ENCODE results near the gene ATPAF1. TPM values are rescaled to one million over a fixed set of nuclear protein-coding genes. Genes with fewer than 3 reads are reported as not detected.

The ATPAF1 gene
- polyA plus RNA-seq, 1 of the 3 experiments (the other 2 are of a cell fraction): 39.9 TPM

GRCh38 chr1:46643368-46643775 is 24.8 kb downstream of the ATPAF1 start:
- H3K27ac ChIP-seq (ENCODE audit: low read depth in 2 of 2, low read length in 1 of 2): peak overlapping the region; percentile 45 to 66; a peak in 3 of 4 replicates
- H3K4me3 ChIP-seq (ENCODE audit: low read depth in 2 of 2, low read length in 1 of 2): no peak overlapping the region
- no peaks in the 10 kb centered on the region for H4K20me1 ChIP-seq (ENCODE audit: insufficient read depth)
- H3K27me3 ChIP-seq (ENCODE audit: insufficient read depth): no peaks in the 10 kb centered on the region
- peaks cover 3 to 7% of the 10 kb centered on the region in 2 experiments for H3K4me1 ChIP-seq (ENCODE audit: control insufficient read depth in 1 of 2, insufficient read depth in 2 of 2, low read depth in 1 of 2, low read length in 1 of 2)
- CTCF ChIA-PET: interaction anchor here (1.1 kb wide), 1 partner anchor 11 kb away, joined by 4 read pairs; no protein-coding TSS in a partner anchor
- H3K9ac ChIP-seq: no peak overlapping the region
- no peak overlapping the region for H2AFZ ChIP-seq (ENCODE audit: low read depth)
- no peak for DNase-seq
- H3K9me3 ChIP-seq: no peaks in the 10 kb centered on the region
- H3K79me2 ChIP-seq (ENCODE audit: insufficient read depth): no peaks in the 10 kb centered on the region
- POLR2A ChIA-PET: no interaction called here
- H3F3A ChIP-seq (replicated peaks; ENCODE audit: insufficient read depth): peaks cover 23% of the 10 kb centered on the region
- peak overlapping the region; percentile 45; the same call in 1 of the 2 replicates for H3K4me2 ChIP-seq
- H3K9me2 ChIP-seq: no peaks in the 10 kb centered on the region
- peaks cover 9 to 20% of the 10 kb centered on the region in 2 experiments for H3K36me3 ChIP-seq (replicated peaks in 1 of 2; ENCODE audit: control insufficient read depth in 1 of 2, insufficient read depth in 2 of 2, low read length in 1 of 2)
- TF ChIP-seq FOXM1 (IDR thresholded peaks at IDR 0.05; ENCODE audit: low read depth) (no peak), RFX5 (IDR thresholded peaks at IDR 0.05; ENCODE audit: low read length) (no peak), YY1 (IDR thresholded peaks at IDR 0.05; ENCODE audit: low read depth) (no peak), EP300 (IDR thresholded peaks at IDR 0.05; ENCODE audit: borderline replicate concordance in 1 of 2, low read depth in 1 of 2, low read length in 1 of 2) (peak; percentile 29 to 59; a peak in 2 of 4 replicates), RXRA (IDR thresholded peaks at IDR 0.05; ENCODE audit: borderline replicate concordance, low read depth) (peak; percentile 59; the same call in 1 of the 2 replicates), ELF1 (IDR thresholded peaks at IDR 0.05) (no peak), MEF2A (IDR thresholded peaks at IDR 0.05; ENCODE audit: borderline replicate concordance, low read depth) (no peak), EZH2phosphoT487 (IDR thresholded peaks at IDR 0.05; ENCODE audit: borderline replicate concordance, low read depth) (no peak), ZBTB33 (IDR thresholded peaks at IDR 0.05; ENCODE audit: borderline replicate concordance, low read depth) (peak; percentile 23; the same call in 1 of the 2 replicates), FOXJ3 (CRISPR knock-in tag; IDR thresholded peaks at IDR 0.05) (no peak), IRF3 (IDR thresholded peaks at IDR 0.05; ENCODE audit: low read depth, low read length) (no peak), NFIC (IDR thresholded peaks at IDR 0.05; ENCODE audit: borderline replicate concordance) (peak; percentile 89), TEAD4 (IDR thresholded peaks at IDR 0.05; ENCODE audit: borderline replicate concordance, insufficient read depth) (peak; percentile 64; the same call in 1 of the 2 replicates), JUND (IDR thresholded peaks at IDR 0.05) (peak; percentile 77), POLR2AphosphoS5 (IDR thresholded peaks at IDR 0.05; ENCODE audit: low read depth, low read length) (peak; percentile 49; the same call in 1 of the 2 replicates), FOSL2 (IDR thresholded peaks at IDR 0.05; ENCODE audit: borderline replicate concordance, low read depth) (peak; percentile 80; the same call in 1 of the 2 replicates), RAD21 (IDR thresholded peaks at IDR 0.05; ENCODE audit: low read length) (no peak), MXI1 (IDR thresholded peaks at IDR 0.05; ENCODE audit: low read depth, low read length) (no peak), CHD2 (IDR thresholded peaks at IDR 0.05; ENCODE audit: low read length, partially characterized antibody) (no peak), USF2 (IDR thresholded peaks at IDR 0.05; ENCODE audit: borderline replicate concordance, low read depth, low read length) (no peak), MAX (IDR thresholded peaks at IDR 0.05; ENCODE audit: low read depth) (peak; percentile 67), RCOR1 (IDR thresholded peaks at IDR 0.05; ENCODE audit: low read length) (no peak), TCF12 (IDR thresholded peaks at IDR 0.05) (peak; percentile 80), TAF1 (IDR thresholded peaks at IDR 0.05; ENCODE audit: borderline replicate concordance, low read depth, low read length) (no peak)
- TF ChIP-seq, protein P1, sequence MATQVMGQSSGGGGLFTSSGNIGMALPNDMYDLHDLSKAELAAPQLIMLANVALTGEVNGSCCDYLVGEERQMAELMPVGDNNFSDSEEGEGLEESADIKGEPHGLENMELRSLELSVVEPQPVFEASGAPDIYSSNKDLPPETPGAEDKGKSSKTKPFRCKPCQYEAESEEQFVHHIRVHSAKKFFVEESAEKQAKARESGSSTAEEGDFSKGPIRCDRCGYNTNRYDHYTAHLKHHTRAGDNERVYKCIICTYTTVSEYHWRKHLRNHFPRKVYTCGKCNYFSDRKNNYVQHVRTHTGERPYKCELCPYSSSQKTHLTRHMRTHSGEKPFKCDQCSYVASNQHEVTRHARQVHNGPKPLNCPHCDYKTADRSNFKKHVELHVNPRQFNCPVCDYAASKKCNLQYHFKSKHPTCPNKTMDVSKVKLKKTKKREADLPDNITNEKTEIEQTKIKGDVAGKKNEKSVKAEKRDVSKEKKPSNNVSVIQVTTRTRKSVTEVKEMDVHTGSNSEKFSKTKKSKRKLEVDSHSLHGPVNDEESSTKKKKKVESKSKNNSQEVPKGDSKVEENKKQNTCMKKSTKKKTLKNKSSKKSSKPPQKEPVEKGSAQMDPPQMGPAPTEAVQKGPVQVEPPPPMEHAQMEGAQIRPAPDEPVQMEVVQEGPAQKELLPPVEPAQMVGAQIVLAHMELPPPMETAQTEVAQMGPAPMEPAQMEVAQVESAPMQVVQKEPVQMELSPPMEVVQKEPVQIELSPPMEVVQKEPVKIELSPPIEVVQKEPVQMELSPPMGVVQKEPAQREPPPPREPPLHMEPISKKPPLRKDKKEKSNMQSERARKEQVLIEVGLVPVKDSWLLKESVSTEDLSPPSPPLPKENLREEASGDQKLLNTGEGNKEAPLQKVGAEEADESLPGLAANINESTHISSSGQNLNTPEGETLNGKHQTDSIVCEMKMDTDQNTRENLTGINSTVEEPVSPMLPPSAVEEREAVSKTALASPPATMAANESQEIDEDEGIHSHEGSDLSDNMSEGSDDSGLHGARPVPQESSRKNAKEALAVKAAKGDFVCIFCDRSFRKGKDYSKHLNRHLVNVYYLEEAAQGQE (IDR thresholded peaks at IDR 0.05; ENCODE audit: low read depth, low read length): no peak
- TF ChIP-seq, protein P2, sequence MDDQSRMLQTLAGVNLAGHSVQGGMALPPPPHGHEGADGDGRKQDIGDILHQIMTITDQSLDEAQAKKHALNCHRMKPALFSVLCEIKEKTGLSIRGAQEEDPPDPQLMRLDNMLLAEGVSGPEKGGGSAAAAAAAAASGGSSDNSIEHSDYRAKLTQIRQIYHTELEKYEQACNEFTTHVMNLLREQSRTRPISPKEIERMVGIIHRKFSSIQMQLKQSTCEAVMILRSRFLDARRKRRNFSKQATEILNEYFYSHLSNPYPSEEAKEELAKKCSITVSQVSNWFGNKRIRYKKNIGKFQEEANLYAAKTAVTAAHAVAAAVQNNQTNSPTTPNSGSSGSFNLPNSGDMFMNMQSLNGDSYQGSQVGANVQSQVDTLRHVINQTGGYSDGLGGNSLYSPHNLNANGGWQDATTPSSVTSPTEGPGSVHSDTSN (IDR thresholded peaks at IDR 0.05): peak; percentile 93
